BE2C (cell line): ENCODE measurements around the gene ZNF573.
A peak's percentile ranks its signal among the peaks of the same experiment; 100 is the strongest.

ENCODE experiments used
- DNase-seq: peaks from one replicate; pipeline ENCODE4 v3.0.0-alpha.2; 2020
- H3K27me3 ChIP-seq: fragments of 250-450 bp; sonication (Bioruptor Pico); 2 replicates; pipeline ENCODE4 v1.5.1; 2020; ENCODE audit warnings: mild to moderate bottlenecking
- H3K36me3 ChIP-seq: fragments of 250-450 bp; sonication (Bioruptor Pico); 2 replicates; pipeline ENCODE4 v1.5.1; 2020; ENCODE audit warnings: mild to moderate bottlenecking
- H3K4me1 ChIP-seq: fragments of 250-450 bp; sonication (Bioruptor Pico); 2 replicates; pipeline ENCODE4 v1.5.1; 2020
- H3K4me3 ChIP-seq: 2 replicates; pipeline ENCODE4 v1.5.1; 2011; ENCODE audit warnings: low read depth, low read length
- H3K9me3 ChIP-seq: fragments of 250-450 bp; sonication (Bioruptor Pico); 2 replicates; pipeline ENCODE4 v1.5.1; 2020
- TF ChIP-seq, protein P1 (sequence below): IDR thresholded peaks from 2 replicates; pipeline ENCODE4 v1.5.1; 2012; ENCODE audit warnings: mild to moderate bottlenecking, low read depth, low read length

Gene ZNF573

GRCh38 chr19:37725181-37725580 is 54.2 kb downstream of the ZNF573 start:
- Histone ChIP-seq H3K9me3 (no peaks in the 10 kb centered on the region), H3K4me3 (no peak overlapping the region), H3K4me1 (no peaks in the 10 kb centered on the region), H3K36me3 (no peaks in the 10 kb centered on the region), H3K27me3 (no peaks in the 10 kb centered on the region)
- DNase-seq: no peak
- TF ChIP-seq, protein P1, sequence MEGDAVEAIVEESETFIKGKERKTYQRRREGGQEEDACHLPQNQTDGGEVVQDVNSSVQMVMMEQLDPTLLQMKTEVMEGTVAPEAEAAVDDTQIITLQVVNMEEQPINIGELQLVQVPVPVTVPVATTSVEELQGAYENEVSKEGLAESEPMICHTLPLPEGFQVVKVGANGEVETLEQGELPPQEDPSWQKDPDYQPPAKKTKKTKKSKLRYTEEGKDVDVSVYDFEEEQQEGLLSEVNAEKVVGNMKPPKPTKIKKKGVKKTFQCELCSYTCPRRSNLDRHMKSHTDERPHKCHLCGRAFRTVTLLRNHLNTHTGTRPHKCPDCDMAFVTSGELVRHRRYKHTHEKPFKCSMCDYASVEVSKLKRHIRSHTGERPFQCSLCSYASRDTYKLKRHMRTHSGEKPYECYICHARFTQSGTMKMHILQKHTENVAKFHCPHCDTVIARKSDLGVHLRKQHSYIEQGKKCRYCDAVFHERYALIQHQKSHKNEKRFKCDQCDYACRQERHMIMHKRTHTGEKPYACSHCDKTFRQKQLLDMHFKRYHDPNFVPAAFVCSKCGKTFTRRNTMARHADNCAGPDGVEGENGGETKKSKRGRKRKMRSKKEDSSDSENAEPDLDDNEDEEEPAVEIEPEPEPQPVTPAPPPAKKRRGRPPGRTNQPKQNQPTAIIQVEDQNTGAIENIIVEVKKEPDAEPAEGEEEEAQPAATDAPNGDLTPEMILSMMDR: no peak

DNA sequence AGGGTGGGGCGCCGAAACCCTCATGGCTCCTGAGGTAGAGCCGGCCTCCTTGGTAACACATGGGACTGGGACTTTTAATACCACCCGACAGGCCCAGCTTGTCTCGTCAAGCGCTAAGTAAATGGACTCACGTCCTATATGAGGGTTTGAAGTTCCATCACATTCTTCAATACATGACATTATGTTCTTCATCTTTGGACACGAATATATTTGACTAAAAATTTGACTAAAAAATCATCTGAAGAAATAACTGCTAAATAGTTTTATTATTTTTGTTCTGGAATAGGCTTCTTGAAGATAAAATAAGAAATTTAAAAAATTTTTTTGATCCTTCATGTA is 59.5 kb downstream of the ZNF573 start:
- H3K27me3 ChIP-seq: no peaks in the 10 kb centered on the region
- no peaks in the 10 kb centered on the region for H3K9me3 ChIP-seq
- no peaks in the 10 kb centered on the region for H3K36me3 ChIP-seq
- no peaks in the 10 kb centered on the region for H3K4me1 ChIP-seq
- peak overlapping the region; percentile 91 for H3K4me3 ChIP-seq
- TF ChIP-seq, protein P1: no peak; the same call in 1 of the 2 replicates
- no peak for DNase-seq

GRCh38 chr19:37719111-37719926 is 60.1 kb downstream of the ZNF573 start, which contains the start of gene ZNF607:
ZNF607 (minus strand) TSS chr19:37719761; CDS start chr19:37711618, 8,143 bp downstream.
- Histone ChIP-seq H3K36me3 (peaks cover 2% of the 10 kb centered on the region; the same call in 1 of the 2 replicates), H3K4me1 (no peaks in the 10 kb centered on the region), H3K9me3 (no peaks in the 10 kb centered on the region), H3K27me3 (no peaks in the 10 kb centered on the region), H3K4me3 (peak within 1 kb of the TSS; percentile 91)
- TF ChIP-seq, protein P1: peak; percentile 70
- peak; percentile 94 for DNase-seq

DNA sequence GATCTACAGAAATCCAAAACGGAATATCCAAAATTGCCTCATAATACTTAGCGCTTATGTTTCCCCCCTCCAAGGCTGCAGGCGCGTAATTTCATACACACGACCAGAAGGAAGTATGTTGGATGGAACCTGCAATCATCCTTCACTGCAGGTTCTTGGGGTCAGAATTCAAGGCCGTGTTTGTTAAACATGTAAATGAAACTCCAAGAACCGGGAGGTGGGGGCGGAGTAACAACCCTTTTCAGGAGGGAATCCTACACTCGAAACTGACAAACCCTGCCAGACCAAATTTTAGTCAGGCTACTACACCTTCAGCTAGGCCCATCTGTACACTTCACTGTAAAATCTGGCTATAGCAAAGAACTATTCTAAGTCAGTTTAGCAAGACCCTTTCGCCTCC is 61.1 kb downstream of the ZNF573 start:
- peak overlapping the region; percentile 91 for H3K4me3 ChIP-seq
- no peaks in the 10 kb centered on the region for H3K4me1 ChIP-seq
- TF ChIP-seq, protein P1: no peak
- DNase-seq: no peak
- H3K36me3 ChIP-seq: peaks cover 2% of the 10 kb centered on the region; the same call in 1 of the 2 replicates
- H3K27me3 ChIP-seq: no peaks in the 10 kb centered on the region
- H3K9me3 ChIP-seq: no peaks in the 10 kb centered on the region

DNA sequence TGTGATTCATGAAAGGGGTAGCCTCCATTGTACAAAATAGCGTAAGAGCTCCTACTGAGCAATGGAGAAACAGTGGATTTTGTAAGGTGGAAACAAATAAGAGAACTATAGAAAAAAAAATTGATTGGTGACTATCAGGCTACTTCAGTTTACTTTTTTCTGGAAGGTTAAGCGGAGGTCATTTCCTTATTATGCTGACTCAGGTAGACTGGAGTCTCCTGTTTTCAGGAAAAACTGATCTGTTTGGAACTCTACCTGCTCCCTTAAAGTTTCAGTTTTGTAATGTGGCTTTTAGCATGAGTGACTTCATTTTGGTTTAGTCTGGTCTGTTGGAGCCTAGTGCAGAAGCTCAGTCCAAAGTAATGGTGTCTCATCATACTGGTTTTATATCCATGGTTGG is 63.2 kb downstream of the ZNF573 start:
- DNase-seq: no peak
- no peaks in the 10 kb centered on the region for H3K27me3 ChIP-seq
- H3K9me3 ChIP-seq: no peaks in the 10 kb centered on the region
- TF ChIP-seq, protein P1: no peak
- no peaks in the 10 kb centered on the region for H3K4me1 ChIP-seq
- H3K4me3 ChIP-seq: no peak overlapping the region
- peaks cover 2% of the 10 kb centered on the region; the same call in 1 of the 2 replicates for H3K36me3 ChIP-seq

- no peaks in the 10 kb centered on the region for H3K9me3 ChIP-seq
- H3K4me3 ChIP-seq: no peak overlapping the region
- no peaks in the 10 kb centered on the region for H3K4me1 ChIP-seq
- H3K36me3 ChIP-seq: peaks cover 13% of the 10 kb centered on the region
- no peak for DNase-seq
- TF ChIP-seq, protein P1: no peak
- H3K27me3 ChIP-seq: no peaks in the 10 kb centered on the region
These were observed 73.3 kb downstream of the ZNF573 start for GRCh38 chr19:37706052-37706605.
